Hematopoietic multipotent progenitor cell (in vitro differentiated cells): Measurements from ENCODE around the gene IL11RA. TPM values are rescaled to one million over a fixed set of nuclear protein-coding genes. Genes with fewer than 3 reads are reported as not detected.
A peak's percentile ranks its signal among the peaks of the same experiment; 100 is the strongest.
"Not testable (repeated sequence)": the region's sequence is repeated elsewhere in the genome, so short reads cannot be mapped to it uniquely, and the experiment has no call there.

Experiments used
- DNase-seq, 3 donors: peaks; one replicate each; pipeline ENCODE4 v3.0.0-alpha.2; 2011 to 2015; ENCODE audit warnings: low read depth in 2 of 3, low spot score in 2 of 3
- total RNA-seq: library from RNA; depleted of rRNA; stranded (reverse); fragments of >200 nt; gene quantifications from one replicate; pipeline ENCODE4 v1.2.3, GENCODE V29; 2012

IL11RA gene
- total RNA-seq, 1 donor, result 11.8 TPM

GRCh38 chr9:34628656-34629490, 23.1 kb upstream of the IL11RA start, which contains the start of gene ARID3C:
Gene ARID3C, minus strand, starts transcription at chr9:34629066. Its CDS starts 1,052 bp downstream, at chr9:34628014.
- DNase-seq, result no peak

- DNase-seq, result no peak
Observed at GRCh38 chr9:34629491-34629808, 22.5 kb upstream of the IL11RA start.

GRCh38 chr9:34630402-34631154, 21.4 kb upstream of the IL11RA start:
- DNase-seq, result no peak

- no peak for DNase-seq
Observed at GRCh38 chr9:34633166-34633565, 18.8 kb upstream of the IL11RA start.

- peak; percentile 57 to 76 (median 69) for DNase-seq
Observed at GRCh38 chr9:34633851-34634550, 18.0 kb upstream of the IL11RA start.

- DNase-seq, result no peak
Observed at GRCh38 chr9:34634551-34635248, 17.3 kb upstream of the IL11RA start.

- DNase-seq, result no peak
Observed at GRCh38 chr9:34635556-34635955, 16.4 kb upstream of the IL11RA start.

- DNase-seq, result no peak
Observed at GRCh38 chr9:34636791-34637355, 15.1 kb upstream of the IL11RA start.

- peak; percentile 85 to 96 (median 92) for DNase-seq
Observed at GRCh38 chr9:34637356-34638137, 14.4 kb upstream of the IL11RA start, which contains the start of gene SIGMAR1. Gene SIGMAR1, minus strand, starts transcription at chr9:34637787. Its CDS starts 90 bp downstream, at chr9:34637697.

GRCh38 chr9:34638138-34638445, 13.9 kb upstream of the IL11RA start:
- DNase-seq, result no peak

- not testable (repeated sequence) for DNase-seq
Observed at GRCh38 chr9:34639322-34639721, 12.7 kb upstream of the IL11RA start.

GRCh38 chr9:34642679-34643078, 9.3 kb upstream of the IL11RA start:
- DNase-seq, result no peak

- DNase-seq, result no peak
Observed at GRCh38 chr9:34644766-34645314, 7.1 kb upstream of the IL11RA start.

GRCh38 chr9:34646211-34647083, 5.5 kb upstream of the IL11RA start, which contains the start of gene GALT:
Gene GALT, plus strand, starts transcription at chr9:34646675. Its CDS starts 30 bp downstream, at chr9:34646705.
- DNase-seq, result peak; percentile 83 to 97 (median 92)

GRCh38 chr9:34647084-34647403, 4.9 kb upstream of the IL11RA start:
- no peak for DNase-seq

- DNase-seq, result no peak
Observed at GRCh38 chr9:34647651-34648050, 4.3 kb upstream of the IL11RA start.

- no peak for DNase-seq
Observed at GRCh38 chr9:34648673-34649072, 3.3 kb upstream of the IL11RA start.

- DNase-seq, result no peak
Observed at GRCh38 chr9:34650816-34651215, 1.2 kb upstream of the IL11RA start.
